HG03442 (cell line): ENCODE data around the gene CAMK1.

Experiments used
- ATAC-seq: cut with Tn5 transposase; IDR thresholded peaks from one replicate; pipeline ENCODE4 v1.9.1; 2021; ENCODE audit warnings: mild to moderate bottlenecking, moderate library complexity; ENCODE audit not compliant: unreplicated experiment

Gene CAMK1

GRCh38 chr3:9769426-9770275, at the start of gene CAMK1:
Gene CAMK1, minus strand, starts transcription at chr3:9769947. Its CDS starts 2,198 bp downstream, at chr3:9767749.
- peak; percentile 74 for ATAC-seq

- no peak for ATAC-seq
These were observed 49.1 kb upstream of the CAMK1 start for GRCh38 chr3:9818666-9819335.

GRCh38 chr3:9817436-9817835, 47.7 kb upstream of the CAMK1 start:
- ATAC-seq = no peak

GRCh38 chr3:9815986-9816385, 46.2 kb upstream of the CAMK1 start:
- ATAC-seq = no peak

- no peak for ATAC-seq
These were observed 43.2 kb upstream of the CAMK1 start for GRCh38 chr3:9812870-9813483.

GRCh38 chr3:9810846-9811245, 41.1 kb upstream of the CAMK1 start:
- no peak for ATAC-seq

- ATAC-seq = no peak
These were observed 40.7 kb upstream of the CAMK1 start for GRCh38 chr3:9810433-9810770.

GRCh38 chr3:9809615-9810432, 40.1 kb upstream of the CAMK1 start, which contains the start of gene TTLL3:
Gene TTLL3, plus strand, starts transcription at chr3:9810262. Its CDS starts 400 bp downstream, at chr3:9810662.
- ATAC-seq = peak; percentile 37

- no peak for ATAC-seq
These were observed 39.5 kb upstream of the CAMK1 start for GRCh38 chr3:9809239-9809614.

GRCh38 chr3:9808345-9809037, 38.7 kb upstream of the CAMK1 start:
- peak; percentile 32 for ATAC-seq

GRCh38 chr3:9807981-9808344, 38.2 kb upstream of the CAMK1 start:
- no peak for ATAC-seq

- no peak for ATAC-seq
These were observed 37.2 kb upstream of the CAMK1 start for GRCh38 chr3:9806688-9807589.

- ATAC-seq = no peak
These were observed 36.4 kb upstream of the CAMK1 start for GRCh38 chr3:9806137-9806536.

GRCh38 chr3:9804996-9805395, 35.2 kb upstream of the CAMK1 start:
- no peak for ATAC-seq

GRCh38 chr3:9803494-9803893, 33.7 kb upstream of the CAMK1 start:
- no peak for ATAC-seq

- no peak for ATAC-seq
These were observed 30.8 kb upstream of the CAMK1 start for GRCh38 chr3:9800529-9800928.

- ATAC-seq = no peak
These were observed 27.6 kb upstream of the CAMK1 start for GRCh38 chr3:9797196-9797945.

GRCh38 chr3:9795207-9795606, 25.5 kb upstream of the CAMK1 start:
- ATAC-seq = no peak

- no peak for ATAC-seq
These were observed 24.7 kb upstream of the CAMK1 start for GRCh38 chr3:9794400-9794799.
